K562 (cell line): Measurements from ENCODE around the gene MTTP. TPM values are rescaled to one million over a fixed set of nuclear protein-coding genes. Genes with fewer than 3 reads are reported as not detected.

Experiments
- ATAC-seq: fragments of 200-7000 bp; cut with Tn5 transposase; 3 replicates; pipeline ENCODE4 v1.9.1; 2020; ENCODE audit warnings: moderate library complexity
- BruUV-seq: library from RNA; stranded (reverse); fragments of 400-500 nt; replicated peaks from 2 replicates; lab custom pipeline; 2021; lab: Mats Ljungman, UMichigan
- CTCF ChIA-PET: fragments of 300-600 bp; formaldehyde crosslinking; extraction: SDS; loops from one replicate; lab custom pipeline; 2021; ENCODE audit warnings: low intra/inter-chr PET ratio; lab: Yijun Ruan, JAX
- POLR2A ChIA-PET: fragments of 300-600, 350-650 bp; sonication (Branson Sonifier 250); formaldehyde crosslinking; extraction: SDS; loops from one replicate; lab custom pipeline; 2021; ENCODE audit warnings: antibody characterized with exemption, inconsistent platforms; lab: Yijun Ruan, JAX
- DNase-seq, 4 experiments: peaks; one replicate each; pipeline versions ENCODE4 v3.0.0 to v3.0.0-alpha.2; 2011 to 2018; ENCODE audit warnings: low spot score in 3 of 4, mixed read lengths in 3 of 4; ENCODE audit errors: extremely low read depth in 1 of 4
- FAIRE-seq: peaks from 2 replicates; lab custom pipeline; 2011; peaks lifted over from hg19 to GRCh38; lab: Jason Lieb, UNC
- H2AFZ ChIP-seq: 2 replicates; pipeline ENCODE4 v1.6.0; 2011; ENCODE audit warnings: low read depth, low read length, control low read depth, inconsistent platforms
- H3K27ac ChIP-seq: fragments of 200-600 bp; 3 replicates; pipeline ENCODE4 v1.8.0; 2011; ENCODE audit warnings: low read depth, mild to moderate bottlenecking, control low read depth, inconsistent platforms, low read length, moderate library complexity, mixed read lengths; ENCODE audit errors: extremely low read depth
- H3K27me3 ChIP-seq, 2 experiments: fragments of 300-600 bp in 1 of 2; 2 replicates in 1 of 2; 3 replicates in 1 of 2; pipeline versions ENCODE4 v1.6.0 to v1.8.0; 2011; ENCODE audit warnings: inconsistent platforms in 2 of 2, low read length in 2 of 2, mild to moderate bottlenecking in 1 of 2, mixed read lengths in 1 of 2, moderate library complexity in 1 of 2; ENCODE audit not compliant: control insufficient read depth in 2 of 2, insufficient read depth in 2 of 2
- H3K36me3 ChIP-seq: fragments of 300-600 bp; 3 replicates; pipeline ENCODE4 v1.8.0; 2011; ENCODE audit warnings: mild to moderate bottlenecking, low read length, inconsistent platforms; ENCODE audit not compliant: control insufficient read depth, insufficient read depth
- H3K4me1 ChIP-seq, 2 experiments: fragments of 200-600 bp in 1 of 2; replicated peaks in 1 of 2; 2 replicates in 1 of 2; 3 replicates in 1 of 2; pipeline versions ENCODE4 v1.5.1 to v1.8.0; 2011; ENCODE audit warnings: inconsistent platforms in 2 of 2, low read length in 2 of 2, mild to moderate bottlenecking in 1 of 2, mixed read lengths in 1 of 2, moderate library complexity in 1 of 2; ENCODE audit not compliant: control insufficient read depth in 2 of 2, insufficient read depth in 2 of 2
- H3K4me2 ChIP-seq: 2 replicates; pipeline ENCODE4 v1.6.1; 2011; ENCODE audit warnings: low read length, control low read depth, inconsistent platforms, mixed read lengths; ENCODE audit not compliant: insufficient read depth
- H3K4me3 ChIP-seq: fragments of 200-600 bp; sonication (generic), shearing (Covaris generic); 2 replicates; pipeline ENCODE4 v1.5.1; 2016; ENCODE audit warnings: control low read depth, inconsistent platforms
- H3K79me2 ChIP-seq: fragments of 200-600 bp; 3 replicates; pipeline ENCODE4 v1.8.0; 2011; ENCODE audit warnings: low read length, inconsistent platforms; ENCODE audit not compliant: control insufficient read depth, insufficient read depth
- H3K9ac ChIP-seq, 2 experiments: 2 replicates each; pipeline versions ENCODE4 v1.6.0 to v1.6.1; 2011; ENCODE audit warnings: low read depth in 2 of 2, low read length in 2 of 2, control low read depth in 1 of 2, inconsistent platforms in 1 of 2, mild to moderate bottlenecking in 1 of 2, mixed read lengths in 1 of 2; ENCODE audit not compliant: insufficient read depth in 1 of 2
- H3K9me1 ChIP-seq: one replicate; pipeline ENCODE4 v1.6.0; 2011; ENCODE audit warnings: inconsistent platforms, mild to moderate bottlenecking, low read length, moderate library complexity; ENCODE audit not compliant: control insufficient read depth, insufficient read depth
- H3K9me3 ChIP-seq: replicated peaks from 2 replicates; pipeline ENCODE4 v1.5.1; 2011; ENCODE audit warnings: low read depth, low read length, inconsistent platforms; ENCODE audit not compliant: control insufficient read depth, insufficient read depth
- H4K20me1 ChIP-seq: replicated peaks from 2 replicates; pipeline ENCODE4 v1.6.1; 2011; ENCODE audit warnings: low read length, inconsistent platforms, mixed read lengths; ENCODE audit not compliant: control insufficient read depth, insufficient read depth
- ADNP ChIP-seq: fragments of 200-800 bp; sonication (Bioruptor generic); IDR thresholded peaks from 2 replicates; pipeline ENCODE4 v1.6.1; 2016; ENCODE audit warnings: missing genetic modification characterization, missing compliant biosample characterization
- BACH1 ChIP-seq: fragments of 200-800 bp; sonication (Bioruptor generic); IDR thresholded peaks from 2 replicates; pipeline ENCODE4 v1.6.1; 2016; ENCODE audit warnings: missing genetic modification characterization, missing compliant biosample characterization
- BRCA1 ChIP-seq, 2 experiments: fragments of 450-650 bp in 1 of 2; sonication (generic) in 1 of 2; formaldehyde crosslinking in 1 of 2; IDR thresholded peaks; 2 replicates each; pipeline versions ENCODE4 v1.5.0 to v1.6.1; 2017 to 2020; ENCODE audit warnings: mild to moderate bottlenecking in 1 of 2, missing genetic modification reagents in 1 of 2
- CREM ChIP-seq: IDR thresholded peaks from 2 replicates; pipeline ENCODE4 v1.6.1; 2014; ENCODE audit warnings: antibody characterized with exemption, low read depth
- KDM2B ChIP-seq: fragments of 250-450 bp; sonication (Bioruptor Pico); IDR thresholded peaks from 2 replicates; pipeline ENCODE4 v1.8.0; 2021; ENCODE audit warnings: mild to moderate bottlenecking, moderate library complexity
- MYNN ChIP-seq, 2 experiments: sonication (generic); formaldehyde crosslinking in 1 of 2; IDR thresholded peaks; 2 replicates each; pipeline versions ENCODE4 v1.5.0 to v1.6.1; 2016 to 2020; ENCODE audit warnings: antibody characterized with exemption in 1 of 2, missing genetic modification reagents in 1 of 2
- NEUROD1 ChIP-seq: fragments of 150-350 bp; IDR thresholded peaks from 2 replicates; pipeline ENCODE4 v1.6.1; 2014; ENCODE audit warnings: borderline replicate concordance, low read length, low read depth; ENCODE audit not compliant: partially characterized antibody
- PCBP2 ChIP-seq: fragments of 200-400 bp; formaldehyde crosslinking; IDR thresholded peaks from 2 replicates; pipeline ENCODE4 v1.6.1; 2018; ENCODE audit warnings: low read length, low read depth, mild to moderate bottlenecking, moderate library complexity; ENCODE audit not compliant: poor library complexity, severe bottlenecking
- SMARCA4 ChIP-seq: fragments of 450-650 bp; IDR thresholded peaks from 2 replicates; pipeline ENCODE4 v1.6.1; 2016
- ZNF134 ChIP-seq: fragments of 250-450 bp; sonication (Bioruptor Pico); conservative IDR thresholded peaks from 2 replicates; pipeline ENCODE4 v1.4.0; 2020
- ZNF347 ChIP-seq: fragments of 450-650 bp; formaldehyde crosslinking; IDR thresholded peaks from 2 replicates; pipeline ENCODE4 v1.4.0; 2020; ENCODE audit warnings: low read depth, mild to moderate bottlenecking, moderate library complexity
- ZNF41 ChIP-seq: fragments of 250-450 bp; sonication (Bioruptor Pico); conservative IDR thresholded peaks from 2 replicates; pipeline ENCODE4 v1.4.0; 2020; ENCODE audit warnings: mild to moderate bottlenecking
- ZNF507 ChIP-seq: conservative IDR thresholded peaks from 2 replicates; pipeline ENCODE4 v1.6.1; 2017; ENCODE audit warnings: missing genetic modification characterization, missing compliant biosample characterization
- WGBS: fragments of 100-300 bp; shearing (Covaris generic); methylation state at CpG from one replicate; pipeline ENCODE4 v1.1.6; 2016; ENCODE audit warnings: low coverage, mixed read lengths; ENCODE audit not compliant: insufficient coverage; ENCODE audit errors: missing lambda C conversion rate; 5-methylcytosine and 5-hydroxymethylcytosine counted together
- in situ Hi-C: fragments of 300-500 bp; cut with MboI; formaldehyde crosslinking; loops from 4 replicates; pipeline ENCODE4 v1.15.0; 2018; ENCODE audit warnings: inconsistent platforms, mixed read lengths
- intact Hi-C: fragments of 100-400 bp; cut with micrococcal nuclease; formaldehyde crosslinking; loops from 2 replicates; pipeline ENCODE4 v1.14.2; 2022
- polyA plus RNA-seq, 8 experiments: library from polyadenylated mRNA; depleted of rRNA in 4 of 8; stranded (reverse) in 5 of 8; unstranded in 3 of 8; fragments of >200 nt; fragmentation: Nextera tagmentation in 2 of 8; fragmentation: Illumina TruSeq in 1 of 8; extraction: Ambion mirVana in 2 of 8; extraction: Trizol in 1 of 8; gene quantifications; 2 replicates each; pipeline versions ENCODE4 v1.2.1 to v1.2.3, GENCODE V29; 2011 to 2014; ENCODE audit warnings: inconsistent platforms in 1 of 8, missing spikeins in 1 of 8
- total RNA-seq, 7 experiments: library from RNA; depleted of rRNA in 6 of 7; stranded (reverse); fragments of >200 nt in 6 of 7; fragmentation: Illumina TruSeq in 2 of 7; extraction: Trizol in 2 of 7; gene quantifications; 2 replicates each; pipeline versions ENCODE4 v1.2.1 to v1.2.3, GENCODE V29; 2011 to 2021; ENCODE audit warnings: low replicate concordance in 1 of 7
- TF ChIP-seq, protein P1 (sequence below): IDR thresholded peaks from 2 replicates; pipeline ENCODE4 v1.6.1; 2011; ENCODE audit warnings: borderline replicate concordance, low read depth, mild to moderate bottlenecking, moderate library complexity, low read length; ENCODE audit not compliant: insufficient read depth, poor library complexity, severe bottlenecking
- TF ChIP-seq, protein P2 (sequence below): sonication (generic); formaldehyde crosslinking; IDR thresholded peaks from 2 replicates; pipeline ENCODE4 v1.8.0; 2022; ENCODE audit warnings: mild to moderate bottlenecking, missing genetic modification reagents

The MTTP gene
- total and polyA plus RNA-seq, 9 of the 15 experiments (the other 6 are each of a cell fraction or from before 2014, with no cell fraction given): 0.01 to 0.29 (median 0.04) TPM; not detected in 2

DNA sequence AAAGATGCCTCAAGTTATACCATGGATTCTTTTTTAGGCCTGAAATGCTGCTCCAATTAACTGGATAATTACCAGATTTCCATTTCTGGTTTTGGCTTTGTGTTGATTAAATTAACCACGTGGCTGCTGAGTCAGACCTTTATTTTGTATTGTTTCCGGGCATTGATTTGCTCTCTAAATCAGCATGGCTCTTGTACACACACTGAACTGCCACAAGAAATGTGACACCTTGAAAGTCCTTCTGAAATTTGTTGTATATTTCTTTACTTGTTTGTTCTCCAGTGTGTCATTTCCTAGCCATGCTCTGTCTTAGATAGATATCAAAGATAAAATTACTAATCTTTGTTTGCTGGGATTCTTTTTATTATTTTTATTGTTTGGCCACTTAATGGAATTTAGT is 11.7 kb downstream of the MTTP start:
- no TSS peak for BruUV-seq
- Histone ChIP-seq H4K20me1 (no peaks in the 10 kb centered on the region), H3K9me3 (no peaks in the 10 kb centered on the region), H3K9me1 (no peaks in the 10 kb centered on the region), H3K27me3 (no peaks in the 10 kb centered on the region; a peak in 1 of 5 replicates), H3K4me1 (no peaks in the 10 kb centered on the region), H2AFZ (no peak overlapping the region), H3K4me3 (no peak overlapping the region), H3K9ac (no peak overlapping the region), H3K4me2 (no peak overlapping the region), H3K27ac (no peak overlapping the region), H3K36me3 (no peaks in the 10 kb centered on the region), H3K79me2 (no peaks in the 10 kb centered on the region)
- ChIA-PET CTCF (no interaction called here), POLR2A (no interaction called here)
- 0% methylated on average over 2 of the region's 2 CpGs for WGBS
- no peak for ATAC-seq
- TF ChIP-seq SMARCA4: no peak
- TF ChIP-seq ZNF507 (tag): no peak
- no peak for TF ChIP-seq BRCA1 (IDR thresholded peaks at IDR 0.05)
- no peak for TF ChIP-seq BRCA1 (CRISPR knock-in tag; IDR thresholded peaks at IDR 0.05)
- in situ Hi-C loops: no loop called here
- no peak for DNase-seq
- FAIRE-seq: no peak
- intact Hi-C loops: no loop called here

DNA sequence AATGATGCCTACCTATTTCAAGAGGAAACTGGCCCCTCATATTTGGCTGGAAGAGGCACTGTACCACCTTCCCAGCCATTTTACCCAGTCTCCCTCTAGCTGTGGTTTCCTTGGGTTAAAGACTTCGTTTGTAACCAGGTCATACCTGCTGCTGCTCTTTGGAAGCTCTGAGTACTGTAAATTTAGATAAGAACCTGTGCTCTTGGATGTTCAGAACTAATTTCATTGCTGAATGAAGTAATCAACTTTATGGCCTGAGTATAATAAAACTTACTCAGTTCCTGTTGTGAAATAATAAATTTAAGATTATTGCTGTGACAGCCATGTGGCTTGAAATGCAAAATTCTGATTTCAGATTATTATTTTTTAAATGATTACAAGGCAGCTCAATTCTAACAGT is 12.2 kb downstream of the MTTP start:
- Histone ChIP-seq H3K9ac (no peak overlapping the region), H3K36me3 (no peaks in the 10 kb centered on the region), H3K4me3 (no peak overlapping the region), H3K27me3 (no peaks in the 10 kb centered on the region; a peak in 1 of 5 replicates), H3K4me1 (no peaks in the 10 kb centered on the region), H3K27ac (no peak overlapping the region), H4K20me1 (no peaks in the 10 kb centered on the region), H2AFZ (no peak overlapping the region), H3K4me2 (no peak overlapping the region), H3K9me1 (no peaks in the 10 kb centered on the region), H3K79me2 (no peaks in the 10 kb centered on the region), H3K9me3 (no peaks in the 10 kb centered on the region)
- in situ Hi-C loops (no loop called here), intact Hi-C loops (no loop called here)
- FAIRE-seq (no peak), DNase-seq (no peak), ATAC-seq (no peak)
- no TSS peak for BruUV-seq
- WGBS: 0% methylated on average over 1 of the region's 1 CpG
- ChIA-PET POLR2A (no interaction called here), CTCF (no interaction called here)
- TF ChIP-seq ZNF41 (CRISPR knock-in tag): no peak
- TF ChIP-seq, protein P1, sequence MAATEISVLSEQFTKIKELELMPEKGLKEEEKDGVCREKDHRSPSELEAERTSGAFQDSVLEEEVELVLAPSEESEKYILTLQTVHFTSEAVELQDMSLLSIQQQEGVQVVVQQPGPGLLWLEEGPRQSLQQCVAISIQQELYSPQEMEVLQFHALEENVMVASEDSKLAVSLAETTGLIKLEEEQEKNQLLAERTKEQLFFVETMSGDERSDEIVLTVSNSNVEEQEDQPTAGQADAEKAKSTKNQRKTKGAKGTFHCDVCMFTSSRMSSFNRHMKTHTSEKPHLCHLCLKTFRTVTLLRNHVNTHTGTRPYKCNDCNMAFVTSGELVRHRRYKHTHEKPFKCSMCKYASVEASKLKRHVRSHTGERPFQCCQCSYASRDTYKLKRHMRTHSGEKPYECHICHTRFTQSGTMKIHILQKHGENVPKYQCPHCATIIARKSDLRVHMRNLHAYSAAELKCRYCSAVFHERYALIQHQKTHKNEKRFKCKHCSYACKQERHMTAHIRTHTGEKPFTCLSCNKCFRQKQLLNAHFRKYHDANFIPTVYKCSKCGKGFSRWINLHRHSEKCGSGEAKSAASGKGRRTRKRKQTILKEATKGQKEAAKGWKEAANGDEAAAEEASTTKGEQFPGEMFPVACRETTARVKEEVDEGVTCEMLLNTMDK: no peak
- TF ChIP-seq BACH1 (tag): no peak
- TF ChIP-seq NEUROD1: no peak
- no peak for TF ChIP-seq CREM
- no peak for TF ChIP-seq PCBP2
- TF ChIP-seq, protein P2, sequence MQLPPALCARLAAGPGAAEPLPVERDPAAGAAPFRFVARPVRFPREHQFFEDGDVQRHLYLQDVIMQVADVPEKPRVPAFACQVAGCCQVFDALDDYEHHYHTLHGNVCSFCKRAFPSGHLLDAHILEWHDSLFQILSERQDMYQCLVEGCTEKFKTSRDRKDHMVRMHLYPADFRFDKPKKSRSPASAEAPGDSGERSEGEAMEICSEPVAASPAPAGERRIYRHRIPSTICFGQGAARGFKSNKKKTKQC (CRISPR knock-in tag): no peak
- TF ChIP-seq MYNN (IDR thresholded peaks at IDR 0.05): no peak
- TF ChIP-seq MYNN (CRISPR knock-in tag; IDR thresholded peaks at IDR 0.05): no peak
- no peak for TF ChIP-seq KDM2B (CRISPR knock-in tag)
- no peak for TF ChIP-seq ZNF347 (CRISPR knock-in tag)
- TF ChIP-seq ZNF134 (CRISPR knock-in tag): no peak
- no peak for TF ChIP-seq ADNP (tag)
